Stimulated activated CD4-positive, alpha-beta T cell treated with anti-CD3 and anti-CD28 coated beads, Interleukin-4, amount 100 ng/mL, for 48 hours (primary cell): ENCODE measurements around the gene FRMD4A.

Source experiments
- DNase-seq, 2 donors: peaks; one replicate each; pipeline ENCODE4 v3.0.0-alpha.2; 2020; ENCODE audit warnings: low read depth in 2 of 2

FRMD4A gene

GRCh38 chr10:13705526-13706174 lies 625.1 kb downstream of the FRMD4A start:
- no peak for DNase-seq

DNA sequence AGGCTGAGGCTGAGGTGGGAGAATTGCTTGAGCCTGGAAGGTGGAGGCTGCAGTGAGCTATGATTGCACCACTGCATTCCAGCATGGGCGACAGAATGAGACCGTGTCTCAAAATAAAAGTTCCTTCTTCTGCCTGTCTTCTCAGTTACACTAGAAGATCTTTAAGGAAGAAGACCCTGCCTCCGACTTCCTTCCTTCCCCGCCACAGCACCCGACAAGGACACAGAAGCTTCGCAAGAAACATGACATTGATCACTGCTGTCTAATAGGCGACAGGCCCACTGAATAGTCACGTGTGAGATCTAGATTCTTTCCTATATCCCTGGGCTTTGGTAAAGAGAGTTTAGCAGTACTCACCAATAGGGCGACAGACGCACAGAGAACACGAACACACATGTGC lies 625.8 kb downstream of the FRMD4A start:
- no peak for DNase-seq

- no peak for DNase-seq
These were observed 626.7 kb downstream of the FRMD4A start for GRCh38 chr10:13703997-13704536.

DNA sequence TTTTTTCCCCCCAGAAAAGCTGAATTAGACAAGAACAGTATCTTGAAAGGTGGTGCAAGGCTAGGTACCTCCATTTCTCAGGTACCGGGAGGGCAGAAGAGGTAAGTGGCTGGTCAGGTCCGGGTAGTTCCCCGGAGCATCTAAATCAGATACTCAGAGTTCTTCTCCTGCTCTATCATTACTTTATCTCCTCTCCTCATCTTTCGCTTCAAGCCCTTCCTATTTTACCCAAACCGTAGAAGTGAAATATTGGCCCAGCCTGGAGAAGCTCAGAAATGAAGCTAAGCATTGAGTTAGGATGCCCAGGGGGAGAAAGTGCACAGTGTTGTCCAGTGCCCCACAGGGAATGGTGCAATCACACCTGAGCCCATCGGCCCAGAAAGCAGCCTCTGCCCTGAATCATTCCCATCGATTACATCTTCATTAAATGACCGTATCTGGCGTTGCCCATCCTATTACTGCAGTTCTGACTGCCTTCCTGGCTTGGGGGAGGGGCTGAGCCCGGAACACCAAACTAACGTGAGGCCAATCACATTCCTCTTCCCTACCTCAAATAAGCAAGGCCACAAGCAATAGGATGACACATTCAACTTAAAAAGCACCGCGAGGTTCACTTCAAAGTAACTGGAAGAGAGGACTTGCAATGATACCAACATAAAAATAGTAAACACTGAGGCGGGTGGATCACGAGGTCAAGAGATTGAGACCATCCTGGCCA lies 627.5 kb downstream of the FRMD4A start:
- no peak for DNase-seq

DNA sequence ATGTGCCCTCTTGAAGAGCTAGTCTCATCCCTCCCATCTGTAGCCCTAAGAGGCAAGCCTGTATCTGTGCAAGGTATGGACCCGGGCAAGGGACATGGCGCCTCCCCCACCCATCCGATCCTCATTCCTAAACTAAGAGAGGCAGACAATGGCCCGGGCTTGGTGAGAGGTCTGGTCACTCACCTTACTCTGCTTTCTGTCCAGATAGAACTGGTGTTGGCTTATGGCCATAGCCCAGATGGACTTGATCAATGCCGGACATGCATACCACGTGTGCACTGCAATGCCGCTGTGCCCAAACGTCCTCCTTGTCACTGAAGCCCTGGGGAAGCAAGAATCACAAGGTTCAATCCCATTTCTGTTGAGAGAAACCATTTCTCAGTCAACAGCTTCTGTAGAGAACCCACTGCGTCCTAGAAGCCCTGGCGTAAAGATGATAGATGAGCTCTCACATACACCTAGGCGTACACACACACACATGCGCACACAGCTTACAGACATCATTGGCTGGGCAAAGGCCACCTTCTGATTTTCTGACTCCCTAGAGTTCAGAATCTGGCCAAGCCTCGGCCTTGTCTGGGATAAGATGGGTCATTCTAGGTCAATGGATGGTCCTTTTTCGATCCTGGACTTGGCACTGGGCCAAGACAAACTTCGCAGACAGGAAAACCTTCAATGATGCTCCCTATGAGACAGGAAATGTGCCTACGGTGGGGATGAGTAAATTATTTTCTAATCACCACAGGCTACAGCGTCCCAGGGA lies 629.4 kb downstream of the FRMD4A start:
- no peak for DNase-seq

GRCh38 chr10:13700473-13701144 lies 630.1 kb downstream of the FRMD4A start:
- DNase-seq, result no peak

DNA sequence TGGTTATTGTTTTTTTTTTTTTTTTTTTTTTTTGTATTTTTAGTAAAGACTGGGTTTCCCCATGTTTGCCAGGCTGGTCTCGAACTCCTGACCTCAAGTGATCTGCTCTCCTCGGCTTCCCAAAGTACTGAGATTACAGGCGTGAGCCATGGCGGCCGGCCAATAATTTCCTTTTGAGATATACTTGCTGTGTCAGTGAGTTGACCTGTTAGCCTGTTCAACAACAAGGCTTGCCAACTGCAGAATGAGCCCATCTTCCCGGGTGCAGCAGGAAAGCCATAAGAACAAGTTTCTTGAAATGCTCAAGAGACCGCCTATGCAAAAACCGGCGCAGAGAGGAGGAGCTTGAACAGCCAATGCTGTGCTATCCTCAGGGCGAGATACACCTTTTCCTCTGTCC lies 631.5 kb downstream of the FRMD4A start:
- DNase-seq, result no peak

- DNase-seq, result no peak
These were observed 632.5 kb downstream of the FRMD4A start for GRCh38 chr10:13698217-13698616.

GRCh38 chr10:13696071-13696470 lies 634.7 kb downstream of the FRMD4A start:
- DNase-seq, result no peak

DNA sequence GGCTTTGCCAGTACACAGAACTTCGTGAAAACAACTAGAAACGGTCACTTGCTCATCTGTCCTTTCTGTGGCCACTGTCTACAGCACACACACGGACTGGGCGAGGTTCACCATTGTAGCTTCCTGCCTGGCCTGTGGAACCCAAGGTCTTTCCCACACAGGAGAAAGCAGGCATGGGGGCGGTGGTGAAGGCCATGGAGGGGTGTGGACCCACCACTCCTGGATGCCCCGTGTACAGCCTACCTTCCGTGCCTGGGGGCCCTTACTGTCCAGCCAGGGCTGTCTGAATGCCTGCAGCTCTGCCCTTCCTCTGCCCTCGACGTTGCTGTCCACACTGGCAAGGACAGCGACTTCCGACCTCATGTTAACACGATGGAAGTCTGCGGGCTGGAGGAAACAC lies 635.1 kb downstream of the FRMD4A start:
- DNase-seq, result no peak

DNA sequence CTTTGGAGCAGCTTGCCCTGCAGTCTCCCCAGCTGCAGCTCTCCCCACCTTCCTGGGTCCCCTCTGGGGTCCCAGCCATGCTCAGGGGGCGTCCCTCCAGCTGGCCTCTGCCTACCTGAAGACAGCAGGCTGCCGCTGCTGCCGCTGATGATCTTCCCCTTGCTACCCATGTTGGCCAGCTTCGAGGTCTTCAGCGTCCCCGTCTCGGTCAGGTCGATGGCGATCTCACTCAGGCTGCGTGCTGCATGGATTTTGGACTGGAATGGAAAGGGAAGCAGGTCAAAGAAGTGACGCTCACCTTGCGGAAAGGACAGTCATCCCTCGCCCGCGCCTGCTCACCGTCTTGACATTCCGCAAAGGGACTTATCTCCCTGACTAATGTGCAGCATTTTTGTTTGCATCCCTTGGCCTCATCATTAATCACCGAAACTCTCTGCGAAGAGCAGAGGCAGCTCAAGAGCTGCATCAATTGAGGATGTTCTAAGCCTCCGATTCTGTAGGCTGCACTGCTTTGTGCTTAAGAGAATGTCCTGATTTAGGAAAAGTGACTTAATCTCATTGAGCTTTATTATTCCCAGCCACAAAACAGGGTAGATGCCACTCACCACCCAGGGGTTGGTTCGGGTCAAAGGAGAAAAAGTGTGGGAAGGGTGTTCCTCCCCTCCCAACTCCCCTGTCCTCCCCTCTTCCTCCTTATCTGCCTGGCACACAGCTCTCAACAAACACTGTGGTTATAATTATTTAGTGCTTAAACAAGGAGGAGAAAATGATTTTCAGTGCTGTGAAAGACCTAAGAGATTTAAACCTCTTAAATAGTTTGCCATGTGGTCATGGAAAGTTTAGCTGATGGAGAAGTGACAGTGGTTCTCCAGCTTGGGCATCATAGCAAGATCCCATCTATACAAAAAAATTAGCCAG lies 636.7 kb downstream of the FRMD4A start:
- no peak for DNase-seq

GRCh38 chr10:13690281-13690825 lies 640.4 kb downstream of the FRMD4A start:
- DNase-seq, result no peak

DNA sequence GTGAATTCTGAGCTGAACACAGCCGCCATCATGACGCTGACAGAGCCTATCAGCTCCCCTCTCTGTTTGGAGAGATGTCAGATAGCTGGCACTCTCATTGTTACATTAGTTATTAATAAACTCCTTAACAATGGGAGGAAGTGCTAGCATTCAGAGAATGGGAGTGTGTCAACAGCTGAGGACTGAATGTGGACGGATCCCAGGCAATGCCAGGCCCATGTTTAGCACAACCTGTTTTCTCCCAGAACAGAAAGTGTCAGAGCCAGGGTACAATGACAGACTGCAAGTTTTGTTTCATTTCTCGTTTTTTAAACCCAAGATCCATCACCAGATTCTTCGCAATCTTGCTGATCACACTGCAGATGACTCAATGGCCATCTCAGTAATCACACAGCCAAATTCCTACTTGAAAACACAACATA lies 644.4 kb downstream of the FRMD4A start:
- no peak for DNase-seq

GRCh38 chr10:13685885-13686284 lies 644.8 kb downstream of the FRMD4A start:
- DNase-seq, result no peak

DNA sequence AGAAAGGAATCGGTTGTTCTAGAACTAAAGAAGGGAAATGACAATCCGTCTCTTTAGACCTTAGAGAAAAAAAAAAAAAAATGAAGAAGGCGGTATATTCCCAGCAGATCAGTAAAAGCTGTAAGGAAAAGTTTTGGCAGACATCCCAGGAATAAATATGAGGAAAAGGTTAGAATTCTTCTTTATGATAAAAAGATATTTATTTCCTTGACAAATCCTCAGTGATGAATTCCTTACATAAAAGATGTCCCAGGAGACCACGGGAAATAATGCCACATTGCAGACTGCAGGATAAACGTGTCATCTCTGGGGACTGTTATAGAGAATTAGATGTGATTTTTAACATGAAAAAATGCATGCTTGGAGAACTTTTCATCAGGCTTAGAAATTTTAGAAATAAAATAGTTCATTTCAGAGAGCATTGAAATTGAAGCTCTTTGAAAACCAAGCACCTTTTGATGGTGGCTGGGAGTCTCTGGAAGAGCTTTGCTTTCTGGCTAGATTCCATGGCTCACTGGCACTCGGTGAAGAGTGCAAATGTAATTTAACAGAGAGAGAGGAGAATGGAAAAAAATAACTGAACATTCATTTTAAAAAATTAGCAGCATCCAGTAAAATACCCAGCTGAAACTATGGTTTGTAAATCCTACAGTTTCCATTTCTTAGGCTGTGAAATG lies 645.8 kb downstream of the FRMD4A start:
- no peak for DNase-seq

DNA sequence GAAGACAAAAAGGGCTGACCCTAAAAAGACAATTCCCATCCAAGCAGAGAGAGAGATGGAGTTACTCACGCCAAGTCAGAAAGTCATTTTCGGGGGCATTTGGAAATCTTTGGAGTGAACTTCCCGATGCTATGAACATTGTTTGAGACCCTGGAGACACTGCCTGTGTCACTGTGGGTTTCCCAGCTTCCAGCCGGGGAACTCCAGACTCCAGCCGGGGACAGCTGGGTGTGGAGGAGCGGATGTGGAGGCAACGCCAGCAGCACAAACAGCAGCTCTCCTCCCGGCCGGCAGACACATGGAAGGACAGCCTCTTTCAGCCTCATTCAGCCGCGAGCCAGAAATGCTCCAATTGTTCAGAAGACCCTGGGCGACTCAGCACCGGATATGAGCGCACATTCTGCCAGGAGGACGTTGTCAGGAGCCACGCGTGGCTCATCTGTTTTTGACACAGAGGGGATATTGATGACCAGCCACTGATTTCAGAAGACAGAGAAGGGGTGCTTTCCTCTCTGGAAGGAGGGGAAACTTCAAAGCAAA lies 646.4 kb downstream of the FRMD4A start:
- DNase-seq, result no peak

GRCh38 chr10:13683017-13683416 lies 647.7 kb downstream of the FRMD4A start:
- no peak for DNase-seq

- DNase-seq, result no peak
These were observed 648.8 kb downstream of the FRMD4A start for GRCh38 chr10:13681960-13682359.

- DNase-seq, result no peak
These were observed 649.2 kb downstream of the FRMD4A start for GRCh38 chr10:13681528-13681927.

DNA sequence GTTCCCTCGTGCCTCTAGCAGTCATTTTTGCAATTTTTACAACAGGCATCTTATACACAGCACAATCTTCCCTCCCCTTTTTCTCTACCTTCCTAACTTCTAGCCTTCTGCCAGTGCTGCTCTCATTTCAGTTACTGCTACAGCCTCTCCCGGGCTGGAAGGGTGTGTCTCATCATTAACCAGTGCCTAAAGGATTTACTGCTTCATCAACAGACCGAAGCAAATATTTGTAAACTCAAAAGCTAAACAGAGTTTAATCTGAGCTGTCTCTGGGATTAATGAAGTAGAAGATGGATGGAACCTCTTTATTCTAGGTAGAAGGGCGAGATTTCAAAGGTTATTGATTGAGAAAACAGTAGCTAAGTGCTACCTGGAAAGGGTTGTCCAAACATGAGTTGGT lies 649.6 kb downstream of the FRMD4A start:
- no peak for DNase-seq
